ENCODE data around the gene VWA2.

VWA2 gene

GRCh38 chr10:114256008-114256765, 17.1 kb downstream of the VWA2 start:
- DNase-seq (ENCODE audit: low spot score in 2 of 2) (no peak), ATAC-seq (ENCODE audit: low read depth) (no peak)
- H3K27ac Mint-ChIP-seq = no peak overlapping the region
- H3K9me3 Mint-ChIP-seq = no peaks in the 10 kb centered on the region
- H3K4me3 Mint-ChIP-seq = no peak overlapping the region
- no peaks in the 10 kb centered on the region for H3K4me1 Mint-ChIP-seq
- peaks cover 13% of the 10 kb centered on the region for H3K27me3 Mint-ChIP-seq
- H3K36me3 Mint-ChIP-seq = no peaks in the 10 kb centered on the region

GRCh38 chr10:114256822-114257221, 17.8 kb downstream of the VWA2 start:
- Mint-ChIP-seq H3K4me1 (no peaks in the 10 kb centered on the region), H3K4me3 (no peak overlapping the region), H3K27me3 (peaks cover 13% of the 10 kb centered on the region), H3K27ac (no peak overlapping the region), H3K36me3 (no peaks in the 10 kb centered on the region), H3K9me3 (no peaks in the 10 kb centered on the region)
- ATAC-seq (ENCODE audit: low read depth) (no peak), DNase-seq (ENCODE audit: low spot score in 2 of 2) (no peak)

- no peak overlapping the region for H3K27ac Mint-ChIP-seq
- no peak overlapping the region for H3K4me3 Mint-ChIP-seq
- no peaks in the 10 kb centered on the region for H3K9me3 Mint-ChIP-seq
- H3K27me3 Mint-ChIP-seq = peaks cover 11% of the 10 kb centered on the region
- no peak for DNase-seq (ENCODE audit: low spot score in 2 of 2)
- H3K36me3 Mint-ChIP-seq = no peaks in the 10 kb centered on the region
- no peak for ATAC-seq (ENCODE audit: low read depth)
- no peaks in the 10 kb centered on the region for H3K4me1 Mint-ChIP-seq
These were observed 18.4 kb downstream of the VWA2 start for GRCh38 chr10:114257498-114257897.

GRCh38 chr10:114258274-114258840, 19.3 kb downstream of the VWA2 start:
- Mint-ChIP-seq H3K4me1 (no peaks in the 10 kb centered on the region), H3K4me3 (no peak overlapping the region), H3K36me3 (no peaks in the 10 kb centered on the region), H3K27ac (no peak overlapping the region), H3K9me3 (no peaks in the 10 kb centered on the region), H3K27me3 (peaks cover 8% of the 10 kb centered on the region)
- no peak for ATAC-seq (ENCODE audit: low read depth)
- no peak for DNase-seq (ENCODE audit: low spot score in 2 of 2)

- Mint-ChIP-seq H3K27ac (no peak overlapping the region), H3K36me3 (no peaks in the 10 kb centered on the region), H3K27me3 (peaks cover 3% of the 10 kb centered on the region), H3K9me3 (no peaks in the 10 kb centered on the region), H3K4me1 (no peaks in the 10 kb centered on the region), H3K4me3 (no peak overlapping the region)
- DNase-seq (ENCODE audit: low spot score in 2 of 2) (no peak), ATAC-seq (ENCODE audit: low read depth) (no peak)
These were observed 20.8 kb downstream of the VWA2 start for GRCh38 chr10:114259824-114260223.

- ATAC-seq (ENCODE audit: low read depth) (no peak), DNase-seq (ENCODE audit: low spot score in 2 of 2) (no peak)
- no peaks in the 10 kb centered on the region for H3K27me3 Mint-ChIP-seq
- no peak overlapping the region for H3K4me3 Mint-ChIP-seq
- no peak overlapping the region for H3K27ac Mint-ChIP-seq
- H3K4me1 Mint-ChIP-seq = no peaks in the 10 kb centered on the region
- H3K36me3 Mint-ChIP-seq = no peaks in the 10 kb centered on the region
- no peaks in the 10 kb centered on the region for H3K9me3 Mint-ChIP-seq
These were observed 21.3 kb downstream of the VWA2 start for GRCh38 chr10:114260366-114260765.

- no peaks in the 10 kb centered on the region for H3K9me3 Mint-ChIP-seq
- no peak for ATAC-seq (ENCODE audit: low read depth)
- peaks cover 3% of the 10 kb centered on the region for H3K27me3 Mint-ChIP-seq
- no peak for DNase-seq (ENCODE audit: low spot score in 2 of 2)
- no peaks in the 10 kb centered on the region for H3K4me1 Mint-ChIP-seq
- H3K27ac Mint-ChIP-seq = no peak overlapping the region
- H3K4me3 Mint-ChIP-seq = no peak overlapping the region
- H3K36me3 Mint-ChIP-seq = no peaks in the 10 kb centered on the region
These were observed 22.0 kb downstream of the VWA2 start for GRCh38 chr10:114261076-114261475.

- H3K27ac Mint-ChIP-seq = no peak overlapping the region
- no peak for DNase-seq (ENCODE audit: low spot score in 2 of 2)
- H3K4me1 Mint-ChIP-seq = no peaks in the 10 kb centered on the region
- ATAC-seq (ENCODE audit: low read depth) = no peak
- peaks cover 3% of the 10 kb centered on the region for H3K27me3 Mint-ChIP-seq
- no peak overlapping the region for H3K4me3 Mint-ChIP-seq
- H3K9me3 Mint-ChIP-seq = no peaks in the 10 kb centered on the region
- H3K36me3 Mint-ChIP-seq = no peaks in the 10 kb centered on the region
These were observed 23.4 kb downstream of the VWA2 start for GRCh38 chr10:114262496-114262895.

- no peaks in the 10 kb centered on the region for H3K4me1 Mint-ChIP-seq
These were observed 26.5 kb downstream of the VWA2 start for GRCh38 chr10:114265392-114266053.

GRCh38 chr10:114266521-114266920, 27.5 kb downstream of the VWA2 start:
- DNase-seq (ENCODE audit: low spot score in 2 of 2) = no peak
- Mint-ChIP-seq H3K4me3 (no peak overlapping the region), H3K9me3 (no peaks in the 10 kb centered on the region), H3K4me1 (no peaks in the 10 kb centered on the region), H3K36me3 (no peaks in the 10 kb centered on the region), H3K27ac (no peak overlapping the region), H3K27me3 (peaks cover 8% of the 10 kb centered on the region)
- ATAC-seq (ENCODE audit: low read depth) = no peak

More at GRCh38 chr10:114265392-114266053, 26.5 kb downstream of the VWA2 start:
- no peaks in the 10 kb centered on the region for H3K9me3 Mint-ChIP-seq
- H3K36me3 Mint-ChIP-seq = no peaks in the 10 kb centered on the region
- H3K27ac Mint-ChIP-seq = no peak overlapping the region
- no peak for ATAC-seq (ENCODE audit: low read depth)
- no peak for DNase-seq (ENCODE audit: low spot score in 2 of 2)
- H3K4me3 Mint-ChIP-seq = no peak overlapping the region
- peaks cover 5% of the 10 kb centered on the region for H3K27me3 Mint-ChIP-seq

GRCh38 chr10:114271075-114271778, 32.2 kb downstream of the VWA2 start:
- Mint-ChIP-seq H3K9me3 (peaks cover 3% of the 10 kb centered on the region), H3K27ac (no peak overlapping the region), H3K27me3 (peaks cover 13% of the 10 kb centered on the region), H3K4me1 (no peaks in the 10 kb centered on the region), H3K4me3 (no peak overlapping the region), H3K36me3 (no peaks in the 10 kb centered on the region)
- DNase-seq (ENCODE audit: low spot score in 2 of 2) (no peak), ATAC-seq (ENCODE audit: low read depth) (no peak)

GRCh38 chr10:114271779-114272167, 32.7 kb downstream of the VWA2 start:
- H3K27ac Mint-ChIP-seq = no peak overlapping the region
- H3K4me3 Mint-ChIP-seq = no peak overlapping the region
- H3K36me3 Mint-ChIP-seq = no peaks in the 10 kb centered on the region
- DNase-seq (ENCODE audit: low spot score in 2 of 2) = no peak
- peaks cover 13% of the 10 kb centered on the region for H3K27me3 Mint-ChIP-seq
- no peaks in the 10 kb centered on the region for H3K4me1 Mint-ChIP-seq
- H3K9me3 Mint-ChIP-seq = peaks cover 3% of the 10 kb centered on the region
- no peak for ATAC-seq (ENCODE audit: low read depth)

GRCh38 chr10:114272696-114273095, 33.6 kb downstream of the VWA2 start:
- Mint-ChIP-seq H3K4me3 (no peak overlapping the region), H3K27ac (no peak overlapping the region), H3K4me1 (no peaks in the 10 kb centered on the region), H3K27me3 (peaks cover 16% of the 10 kb centered on the region), H3K9me3 (peaks cover 3% of the 10 kb centered on the region), H3K36me3 (no peaks in the 10 kb centered on the region)
- DNase-seq (ENCODE audit: low spot score in 2 of 2) (no peak), ATAC-seq (ENCODE audit: low read depth) (no peak)

GRCh38 chr10:114273910-114274309, 34.9 kb downstream of the VWA2 start:
- Mint-ChIP-seq H3K4me3 (no peak overlapping the region), H3K27ac (no peak overlapping the region), H3K27me3 (peaks cover 14% of the 10 kb centered on the region), H3K4me1 (no peaks in the 10 kb centered on the region), H3K9me3 (peaks cover 3% of the 10 kb centered on the region), H3K36me3 (no peaks in the 10 kb centered on the region)
- DNase-seq (ENCODE audit: low spot score in 2 of 2) = no peak
- no peak for ATAC-seq (ENCODE audit: low read depth)
